Limb (tissue), 2 donors: ENCODE data around the gene ANKRD17.

Experiments
- DNase-seq, 2 donors: peaks; one replicate each; pipeline ENCODE4 v3.0.0-alpha.2; 2016; ENCODE audit errors: extremely low spot score in 2 of 2

ANKRD17 gene

DNA sequence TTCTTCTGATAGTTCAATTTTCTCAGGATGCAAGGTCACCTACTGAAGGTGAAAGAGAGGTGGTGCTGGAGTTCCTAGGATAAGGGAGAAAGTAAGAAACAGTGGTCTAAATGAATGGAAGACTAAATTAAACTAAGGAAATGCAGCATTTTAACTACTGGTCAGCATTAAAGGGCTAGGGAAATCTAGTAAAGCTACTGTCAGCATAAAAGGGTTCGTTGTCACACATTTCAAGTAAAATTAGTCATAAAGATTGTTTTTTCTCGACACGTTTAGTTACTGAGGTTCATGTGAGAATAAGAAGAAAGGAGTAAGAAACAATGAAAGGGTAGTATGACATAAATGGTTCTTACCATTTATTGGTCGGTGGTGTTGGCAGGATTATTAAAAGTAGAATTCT lies 149.1 kb downstream of the ANKRD17 start:
- no peak for DNase-seq

DNA sequence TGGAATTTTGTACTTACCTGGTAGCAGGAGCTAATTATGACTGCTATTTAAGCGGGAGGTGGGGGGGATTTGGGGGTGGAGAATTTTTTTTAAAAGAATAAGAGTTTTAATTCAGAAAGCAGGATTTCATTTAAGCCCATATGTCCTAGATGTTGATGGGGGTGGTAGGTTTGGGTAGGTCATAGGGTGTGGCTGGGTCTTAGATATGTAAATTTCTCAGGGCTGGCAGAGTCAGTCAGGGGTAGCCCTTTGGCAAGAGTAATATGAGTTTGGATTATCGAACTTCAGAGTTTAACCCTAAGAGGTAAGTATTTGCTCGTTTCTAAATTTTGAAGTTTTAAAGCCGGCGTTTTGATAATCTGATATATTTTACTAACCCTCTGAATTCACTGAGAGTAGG lies 153.9 kb downstream of the ANKRD17 start:
- no peak for DNase-seq

DNA sequence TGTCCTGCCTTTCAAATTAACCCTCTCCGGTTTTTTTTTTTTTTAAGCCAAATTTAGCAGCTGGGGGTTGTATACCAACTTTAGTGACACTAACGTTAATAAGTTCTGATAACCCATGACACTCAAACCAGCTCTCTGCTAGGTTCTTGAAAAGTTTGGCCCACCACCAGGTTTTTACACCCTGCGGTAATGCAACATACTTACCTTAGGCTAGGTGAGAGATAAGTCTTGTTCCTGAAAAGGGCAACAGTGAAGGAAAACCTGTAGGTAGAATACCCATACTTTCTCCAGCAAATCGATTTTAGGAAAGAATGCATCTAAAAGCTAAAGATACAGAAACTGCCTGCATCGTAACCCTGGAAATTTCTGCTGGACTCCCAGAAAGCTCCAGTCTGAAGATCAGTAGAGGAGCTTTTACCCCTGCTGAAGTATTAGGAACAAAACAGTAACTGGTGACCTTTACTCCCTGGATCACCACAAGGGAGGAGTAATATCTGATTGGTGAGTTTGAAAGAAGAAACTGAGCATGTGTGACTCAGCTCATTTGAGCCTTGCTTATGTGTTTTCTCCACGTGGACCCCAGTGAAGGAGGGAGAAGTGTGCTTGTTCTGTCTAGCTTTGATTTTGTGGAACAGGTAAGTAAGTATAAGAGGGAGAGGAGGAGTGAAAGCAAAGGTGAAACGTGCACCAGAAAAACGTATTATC lies 154.6 kb downstream of the ANKRD17 start:
- DNase-seq, result no peak

DNA sequence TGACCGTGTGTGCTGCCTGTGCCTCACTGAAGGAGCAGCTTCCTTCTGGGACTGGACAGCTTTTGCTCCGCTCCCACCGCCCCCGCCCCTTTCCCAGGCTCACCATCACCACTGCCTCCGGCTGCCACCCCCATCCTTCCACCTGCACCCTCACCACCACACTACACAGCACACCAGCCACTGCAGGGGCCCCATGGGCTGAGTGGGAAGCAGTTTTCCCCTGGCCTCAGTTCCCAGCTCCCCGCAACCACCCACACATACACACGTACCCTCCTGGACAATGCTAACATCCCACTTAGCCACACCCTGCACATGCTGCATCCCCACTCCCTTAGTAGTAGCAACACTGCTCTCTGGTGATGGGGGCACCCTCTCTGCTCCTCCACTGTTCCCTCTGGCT lies 159.5 kb downstream of the ANKRD17 start:
- DNase-seq, result no peak

DNA sequence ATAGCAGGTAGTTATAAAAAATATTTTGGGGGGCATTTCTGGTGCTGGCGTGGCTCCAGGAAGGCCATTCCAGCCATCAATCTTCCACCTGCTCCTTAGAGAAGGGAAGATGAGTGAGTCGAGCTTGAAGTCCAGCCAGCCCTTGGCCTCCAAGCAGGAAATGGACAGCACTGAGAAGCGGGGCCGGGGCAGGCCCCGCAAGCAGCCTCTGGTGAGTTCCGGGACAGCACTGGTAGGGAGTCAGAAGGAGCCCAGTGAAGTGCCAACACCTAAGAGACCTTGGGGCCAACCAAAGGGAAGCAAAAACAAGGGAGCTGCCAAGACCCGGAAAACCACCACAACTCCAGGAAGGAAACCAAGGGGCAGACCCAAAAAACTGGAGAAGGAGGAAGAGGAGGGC lies 159.9 kb downstream of the ANKRD17 start:
- no peak for DNase-seq

DNA sequence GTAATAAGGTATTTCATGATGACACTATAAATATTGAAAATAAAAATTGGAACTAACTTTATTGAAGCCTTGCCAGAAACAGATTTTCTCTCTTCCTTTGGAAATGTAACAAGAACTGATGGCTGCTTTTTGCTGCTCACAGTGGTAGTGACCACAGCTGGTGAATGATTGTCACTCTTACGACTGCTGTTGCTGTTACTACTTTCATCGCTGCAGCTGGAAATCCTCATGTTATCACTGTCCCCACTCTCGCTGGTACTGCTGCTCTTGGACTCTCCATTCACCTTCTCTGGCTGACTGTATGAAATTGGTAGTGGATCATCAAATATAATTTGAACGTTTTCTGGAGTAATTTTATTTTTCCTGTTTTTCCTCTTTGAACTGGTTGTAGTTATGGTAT lies 160.6 kb downstream of the ANKRD17 start:
- DNase-seq, result no peak

DNA sequence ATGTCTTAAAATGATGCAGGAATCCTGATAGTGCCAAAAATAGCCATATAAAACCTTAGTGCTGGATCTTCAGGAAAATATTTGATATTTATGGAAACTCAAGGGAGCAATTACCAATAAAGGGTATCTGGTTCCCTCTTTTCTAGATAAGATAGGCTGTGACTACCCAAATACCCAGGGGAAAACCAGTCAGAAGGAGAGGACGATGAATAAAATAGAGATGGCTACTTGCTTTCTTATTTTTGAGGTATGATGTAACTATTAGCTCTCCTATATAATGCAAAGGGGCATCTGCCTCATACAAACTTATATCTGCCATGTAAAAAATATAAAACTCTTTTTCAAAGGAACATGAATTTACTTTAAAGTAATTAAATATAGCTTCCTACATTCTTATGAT lies 165.7 kb downstream of the ANKRD17 start:
- no peak for DNase-seq

DNA sequence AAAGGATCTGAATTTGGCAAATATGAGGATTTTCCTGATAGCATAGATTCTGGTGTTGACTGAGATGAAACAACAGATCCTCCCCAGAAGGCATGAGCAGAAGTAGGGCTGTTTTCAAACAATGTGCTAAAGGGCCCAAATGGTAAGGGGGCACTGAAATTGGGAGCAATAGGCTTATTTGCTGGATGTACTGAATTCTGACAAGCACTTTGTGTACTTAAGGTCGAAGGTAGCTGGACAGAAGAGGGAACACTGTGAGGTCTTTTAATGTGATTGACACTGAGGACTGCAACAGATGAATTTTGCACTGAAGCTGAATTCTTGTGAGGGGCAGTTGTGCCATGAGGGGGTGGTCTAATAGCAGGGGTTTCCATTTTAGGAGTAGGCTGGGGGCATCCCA lies 167.9 kb downstream of the ANKRD17 start:
- DNase-seq, result no peak

DNA sequence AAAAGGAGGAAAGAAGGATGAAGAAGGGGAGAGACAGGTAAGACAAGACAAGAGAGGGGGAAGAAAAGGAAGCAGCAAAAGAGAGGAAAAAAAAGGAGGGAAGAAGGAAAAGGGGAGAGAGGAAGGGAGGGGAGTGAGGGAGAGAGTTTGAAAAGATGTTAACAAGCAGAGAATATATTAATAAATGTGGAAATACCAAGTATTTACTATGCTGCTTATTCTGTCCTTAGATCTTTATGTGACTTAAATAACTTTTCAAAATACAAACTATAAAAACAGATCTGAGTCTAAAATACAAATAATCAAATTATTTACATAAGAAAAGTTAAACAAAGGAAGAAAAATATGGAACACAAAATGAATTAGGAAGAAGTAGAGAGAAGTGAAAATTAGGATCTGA lies 170.7 kb downstream of the ANKRD17 start:
- DNase-seq, result no peak

DNA sequence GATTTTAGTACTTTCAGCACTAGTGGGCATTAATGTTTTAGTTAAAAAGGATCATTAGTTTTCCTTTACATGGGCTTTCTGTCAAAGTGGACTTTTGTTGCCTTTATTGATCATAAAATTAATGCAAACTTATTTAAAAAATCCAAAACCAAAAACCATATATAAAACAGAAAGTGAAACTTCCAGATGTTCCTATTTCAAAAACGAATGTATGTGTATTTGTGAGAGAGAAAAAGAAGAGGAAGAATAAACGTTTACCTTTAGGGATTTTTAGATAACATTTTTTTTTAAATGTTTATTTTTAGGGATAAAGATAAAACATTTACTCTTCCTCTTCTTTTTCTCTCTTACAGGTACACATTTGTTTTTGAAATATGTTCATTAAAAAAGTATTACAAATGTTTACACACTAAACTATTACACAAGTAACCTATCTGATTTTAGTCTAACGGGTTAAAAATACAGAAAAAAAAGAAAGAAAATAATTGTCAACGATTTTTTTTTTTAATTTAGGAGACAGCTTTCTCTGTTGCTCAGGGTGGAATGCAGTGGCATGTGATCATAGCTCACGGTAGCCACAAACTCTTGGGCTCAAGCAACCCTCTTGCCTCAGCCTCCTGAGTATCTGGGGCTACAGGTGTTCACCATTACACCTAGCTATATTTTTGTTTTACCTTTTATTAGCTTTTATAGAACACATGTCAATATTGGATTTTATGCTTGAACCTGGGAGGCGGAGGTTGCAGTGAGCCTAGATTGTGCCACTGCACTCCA lies 172.3 kb downstream of the ANKRD17 start:
- no peak for DNase-seq

DNA sequence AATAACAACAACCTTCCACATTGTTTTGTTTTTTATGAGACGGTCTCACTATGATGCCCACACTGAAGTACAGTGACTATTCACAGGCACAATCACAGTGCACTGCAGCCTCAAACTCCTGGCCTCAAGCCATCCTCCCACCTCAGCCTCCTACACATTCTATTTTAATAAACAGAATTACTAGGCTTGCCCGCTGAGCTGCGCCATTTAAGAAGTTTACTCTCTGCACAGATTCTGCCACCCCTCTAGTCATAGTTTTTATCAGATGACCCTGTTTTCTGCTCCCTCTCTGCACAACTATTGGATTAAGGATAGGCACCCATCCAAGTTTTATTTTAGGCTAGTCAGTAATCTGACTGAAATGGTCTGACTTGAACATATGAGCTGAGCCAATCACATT lies 177.8 kb downstream of the ANKRD17 start:
- DNase-seq, result no peak

DNA sequence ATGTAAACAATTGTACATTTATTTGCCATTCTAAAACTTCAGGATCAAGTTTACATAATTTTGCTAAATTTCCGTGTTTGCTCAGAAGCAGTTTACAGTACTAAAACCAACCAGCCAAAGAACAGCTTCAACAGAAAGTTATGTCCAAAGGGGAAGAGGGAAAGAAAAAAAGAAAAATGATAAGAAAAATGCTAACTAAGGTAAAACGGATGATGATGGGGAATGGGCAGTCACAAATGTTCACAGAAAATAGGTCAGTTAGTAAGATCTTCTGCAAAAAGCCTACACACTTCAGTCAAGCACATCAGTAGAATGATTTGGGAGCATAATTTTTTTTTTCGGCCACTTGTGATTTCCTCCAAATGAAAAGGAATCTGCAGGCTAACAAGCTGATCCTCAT lies 182.8 kb downstream of the ANKRD17 start:
- no peak for DNase-seq

DNA sequence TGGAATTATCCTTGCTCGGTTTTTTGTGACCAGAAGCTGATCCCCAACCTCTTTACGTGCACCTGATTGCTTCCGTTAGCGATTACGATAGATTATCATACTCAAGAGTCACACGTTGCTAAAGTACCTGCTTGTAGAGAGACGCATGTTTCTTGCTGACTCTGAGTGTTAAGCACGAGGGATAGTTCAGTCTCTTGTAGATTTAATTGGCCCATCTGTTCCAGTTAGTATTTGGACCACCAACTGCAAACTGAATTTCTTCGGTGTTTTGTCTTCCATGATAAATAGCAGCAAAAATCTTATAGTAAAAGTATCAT lies 188.6 kb downstream of the ANKRD17 start:
- no peak for DNase-seq

DNA sequence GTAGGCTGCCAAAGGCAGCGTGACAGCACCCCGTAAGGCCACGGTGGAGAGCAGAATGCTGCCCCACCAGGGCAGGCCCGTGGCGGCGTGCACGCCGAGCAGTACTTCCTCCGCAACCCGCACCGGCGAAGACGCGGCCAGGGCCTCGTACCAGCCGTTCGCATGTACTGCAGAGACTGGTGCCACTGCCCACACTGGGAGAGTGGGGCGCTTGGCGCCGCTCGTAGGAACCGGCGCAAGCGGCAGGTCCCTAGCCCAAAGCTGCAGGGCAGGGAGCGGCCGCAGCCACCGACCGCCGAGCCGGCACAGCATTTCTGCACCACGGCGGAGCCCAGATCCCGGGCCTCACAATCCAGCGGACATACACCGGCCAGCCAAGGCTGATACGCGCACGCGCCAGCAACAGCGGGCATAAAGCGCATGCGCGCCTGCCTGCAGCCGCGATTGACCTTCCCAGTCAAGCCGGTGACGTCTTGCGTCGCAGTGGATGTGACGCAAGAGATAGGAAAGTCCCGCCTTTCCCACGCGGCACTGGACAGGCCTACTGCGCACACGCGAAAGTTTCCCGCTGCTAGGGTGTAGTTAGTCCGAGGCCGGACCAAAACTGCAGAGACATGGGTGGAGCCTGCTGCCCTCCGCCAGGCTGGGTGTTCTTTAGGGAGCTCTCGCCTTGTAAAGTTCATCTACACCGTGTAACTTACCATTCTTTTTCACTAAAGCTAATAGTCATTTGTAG lies 189.1 kb downstream of the ANKRD17 start, which contains the start of gene COX18:
COX18 (minus strand) TSS at position 379 of the 736 bp plus-strand sequence; CDS start at position 312, 67 bp downstream.
- DNase-seq, result peak; percentile 98 to 99

DNA sequence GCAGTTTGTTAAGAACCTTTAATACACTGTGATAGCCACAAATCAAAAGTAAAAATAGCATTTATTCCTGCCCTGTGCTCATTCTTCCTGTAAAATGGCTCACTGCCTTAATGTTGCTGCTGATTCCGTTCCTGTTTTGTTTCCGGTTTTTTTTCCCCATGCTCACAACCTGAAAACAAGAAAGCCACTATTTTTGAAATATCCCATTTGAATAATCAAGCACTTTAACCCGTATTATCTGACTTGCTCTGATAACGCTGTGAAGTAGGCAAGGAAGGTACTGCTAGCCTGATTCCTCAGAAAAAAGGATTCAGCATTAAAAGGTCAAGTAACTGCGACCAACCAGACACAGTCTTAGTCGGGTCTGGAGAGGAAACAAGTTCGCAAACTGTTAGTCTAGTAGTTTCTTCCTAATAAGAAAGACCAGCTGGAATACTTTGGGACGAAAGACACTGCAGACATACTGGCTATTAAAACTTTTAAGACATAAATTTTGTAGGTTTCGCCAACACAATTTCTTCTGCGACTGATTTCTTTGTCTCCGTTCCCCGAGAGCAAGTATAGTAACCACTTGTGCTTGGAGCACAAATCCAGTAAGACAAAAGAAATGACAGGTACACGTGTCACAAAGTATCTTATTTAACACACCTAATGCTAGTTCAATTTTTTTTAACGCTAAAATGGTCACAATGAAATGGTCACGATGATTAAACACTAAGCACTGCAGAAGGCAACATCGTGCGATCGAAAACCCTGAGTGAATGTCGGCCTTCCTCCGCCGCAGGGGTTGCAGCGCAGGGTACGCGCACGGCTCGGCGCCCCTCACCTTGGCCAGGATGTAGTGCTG lies 189.9 kb downstream of the ANKRD17 start:
- DNase-seq, result peak; percentile 28 to 47

DNA sequence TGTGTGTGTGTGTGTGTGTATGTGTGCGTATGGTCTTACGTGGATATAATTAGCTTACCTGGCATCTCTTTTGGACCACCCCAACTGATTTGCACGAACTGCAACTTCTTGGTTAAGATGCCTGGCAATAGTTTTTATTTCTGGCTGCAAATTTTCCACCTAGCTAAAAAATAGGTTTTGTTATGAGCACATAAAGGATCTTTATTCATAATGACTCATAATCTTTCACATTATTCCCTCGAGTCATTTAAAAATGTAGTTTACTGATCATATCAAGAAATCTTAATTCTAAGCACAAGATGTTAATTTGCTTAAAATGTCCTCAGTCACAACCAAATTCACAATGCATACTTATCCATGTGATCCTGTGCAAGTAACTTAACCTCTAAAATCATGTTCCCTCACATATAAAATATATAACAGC lies 190.6 kb downstream of the ANKRD17 start:
- DNase-seq, result no peak

DNA sequence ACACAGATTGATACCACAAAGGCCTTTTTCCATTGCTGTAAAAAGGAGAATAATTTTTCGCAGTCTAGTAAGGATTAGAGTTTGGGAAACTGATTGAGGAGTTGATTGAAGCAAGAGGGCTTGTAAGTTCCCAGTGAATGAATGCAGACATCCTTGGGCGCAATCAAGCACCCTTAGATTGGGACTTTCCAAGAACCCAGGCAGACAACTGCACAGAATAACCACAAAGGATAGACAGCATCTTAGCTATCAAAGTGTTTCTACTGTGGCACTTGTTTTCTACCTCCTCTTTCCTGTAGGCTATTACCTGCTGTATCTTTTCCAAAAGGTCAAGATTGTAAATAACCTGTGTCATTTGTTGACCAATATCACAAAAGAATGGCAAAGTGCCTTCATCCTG lies 191.7 kb downstream of the ANKRD17 start:
- no peak for DNase-seq

DNA sequence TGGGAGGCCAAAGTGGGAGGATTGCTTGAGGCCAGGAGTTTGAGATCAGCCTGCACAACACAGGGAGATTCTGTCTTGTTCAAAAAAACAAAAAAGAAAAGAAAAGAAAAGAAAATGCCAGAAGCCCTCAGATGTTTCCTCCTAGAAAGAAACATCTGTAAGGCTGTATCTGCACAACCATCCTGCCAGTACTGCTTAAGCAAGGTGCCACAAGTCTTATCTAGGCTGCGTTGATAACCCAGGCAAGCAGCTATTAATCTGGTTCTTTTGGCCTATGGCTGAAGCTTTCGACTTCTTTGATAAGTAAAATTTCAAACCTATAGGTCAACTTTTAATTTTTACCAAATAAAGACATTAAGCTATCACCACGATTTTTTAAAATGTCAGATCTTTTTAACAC lies 192.2 kb downstream of the ANKRD17 start:
- no peak for DNase-seq

DNA sequence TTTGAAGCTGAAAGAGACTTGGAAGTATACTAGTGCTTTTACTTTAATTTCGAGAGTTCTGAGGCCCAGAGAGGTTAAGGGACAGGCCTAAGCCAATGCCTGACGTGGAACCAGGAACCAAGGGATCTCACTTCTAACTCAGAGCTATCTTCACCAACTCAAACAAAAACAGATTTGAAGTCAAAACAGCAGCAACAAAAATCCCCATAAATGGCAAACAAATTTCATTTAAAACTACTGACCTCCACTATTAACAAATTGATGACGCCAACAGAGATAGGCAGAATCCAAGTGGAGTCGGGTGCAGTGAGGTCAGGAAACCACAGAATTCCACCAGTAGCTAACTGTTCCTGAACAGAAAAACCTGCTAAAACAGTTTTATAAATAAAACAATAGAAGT lies 194.1 kb downstream of the ANKRD17 start:
- DNase-seq, result no peak

DNA sequence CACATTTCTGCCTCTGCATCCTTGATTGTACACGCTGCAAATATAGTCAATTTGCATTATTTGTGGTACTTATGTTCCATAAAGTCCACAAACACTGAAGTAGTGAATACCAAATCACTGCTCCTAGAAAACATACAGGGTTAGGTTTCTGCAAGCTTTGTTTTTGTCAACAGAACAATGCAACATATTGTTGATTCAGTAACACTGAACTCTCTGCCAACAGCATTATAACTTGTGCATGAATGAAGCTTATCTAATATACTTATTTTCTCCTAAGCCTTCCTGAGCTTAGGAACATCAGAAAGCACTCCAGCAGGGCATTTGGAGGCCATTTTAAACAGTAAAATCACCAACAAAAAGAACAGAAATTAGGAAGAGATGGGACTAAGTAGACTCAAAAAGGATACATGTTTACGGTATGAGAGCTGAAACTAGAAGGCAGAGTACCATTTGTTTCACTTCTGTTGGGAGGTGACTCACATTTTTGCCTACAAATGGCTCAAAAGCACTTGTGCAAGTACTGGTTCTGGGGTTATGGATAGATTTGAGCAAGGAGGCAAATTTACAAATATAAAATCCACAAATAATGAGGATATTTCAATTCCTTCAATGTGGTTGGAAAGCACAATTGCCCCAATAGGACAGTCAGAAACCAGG lies 203.2 kb downstream of the ANKRD17 start:
- no peak for DNase-seq

DNA sequence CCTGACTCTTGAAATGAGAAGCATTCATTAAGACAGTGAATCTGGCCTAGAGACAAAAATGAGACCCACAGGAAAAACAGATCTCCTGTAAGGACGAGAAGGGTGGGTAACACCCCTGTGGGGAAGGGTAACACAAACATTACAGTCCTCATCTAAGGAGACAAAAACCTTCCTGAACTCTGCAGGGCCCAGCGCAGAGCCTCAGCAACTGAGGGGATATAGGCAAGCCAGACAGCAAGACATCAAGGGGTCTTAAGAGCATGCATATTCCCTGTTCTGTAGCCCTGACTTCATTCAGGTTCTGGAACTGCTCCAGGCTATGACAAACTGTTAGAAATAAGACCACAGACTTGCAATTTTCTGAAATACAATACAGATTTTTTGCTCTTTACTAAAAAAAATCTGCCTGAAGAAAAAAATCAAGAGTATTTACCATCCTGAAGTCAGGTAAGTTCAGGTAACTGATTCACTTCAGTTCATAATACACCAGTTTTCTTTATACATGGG lies 204.6 kb downstream of the ANKRD17 start:
- no peak for DNase-seq
